Mammary epithelial cell (primary cell): ENCODE measurements around the gene FASN.

Experiments used
- EZH2 ChIP-seq: IDR thresholded peaks from 2 replicates; pipeline ENCODE4 v1.6.1; 2012; ENCODE audit warnings: low read length, inconsistent platforms, borderline replicate concordance
- TF ChIP-seq, protein P1 (sequence below), 2 donors: IDR thresholded peaks in 1 of 2; conservative IDR thresholded peaks in 1 of 2; 2 replicates each; pipeline ENCODE4 v1.5.1; 2011 to 2012; ENCODE audit warnings: inconsistent platforms in 2 of 2, low read length in 2 of 2, mild to moderate bottlenecking in 2 of 2, control low read depth in 1 of 2, low read depth in 1 of 2; ENCODE audit not compliant: insufficient read depth in 1 of 2; ENCODE audit errors: extremely low read depth in 1 of 2

DNA sequence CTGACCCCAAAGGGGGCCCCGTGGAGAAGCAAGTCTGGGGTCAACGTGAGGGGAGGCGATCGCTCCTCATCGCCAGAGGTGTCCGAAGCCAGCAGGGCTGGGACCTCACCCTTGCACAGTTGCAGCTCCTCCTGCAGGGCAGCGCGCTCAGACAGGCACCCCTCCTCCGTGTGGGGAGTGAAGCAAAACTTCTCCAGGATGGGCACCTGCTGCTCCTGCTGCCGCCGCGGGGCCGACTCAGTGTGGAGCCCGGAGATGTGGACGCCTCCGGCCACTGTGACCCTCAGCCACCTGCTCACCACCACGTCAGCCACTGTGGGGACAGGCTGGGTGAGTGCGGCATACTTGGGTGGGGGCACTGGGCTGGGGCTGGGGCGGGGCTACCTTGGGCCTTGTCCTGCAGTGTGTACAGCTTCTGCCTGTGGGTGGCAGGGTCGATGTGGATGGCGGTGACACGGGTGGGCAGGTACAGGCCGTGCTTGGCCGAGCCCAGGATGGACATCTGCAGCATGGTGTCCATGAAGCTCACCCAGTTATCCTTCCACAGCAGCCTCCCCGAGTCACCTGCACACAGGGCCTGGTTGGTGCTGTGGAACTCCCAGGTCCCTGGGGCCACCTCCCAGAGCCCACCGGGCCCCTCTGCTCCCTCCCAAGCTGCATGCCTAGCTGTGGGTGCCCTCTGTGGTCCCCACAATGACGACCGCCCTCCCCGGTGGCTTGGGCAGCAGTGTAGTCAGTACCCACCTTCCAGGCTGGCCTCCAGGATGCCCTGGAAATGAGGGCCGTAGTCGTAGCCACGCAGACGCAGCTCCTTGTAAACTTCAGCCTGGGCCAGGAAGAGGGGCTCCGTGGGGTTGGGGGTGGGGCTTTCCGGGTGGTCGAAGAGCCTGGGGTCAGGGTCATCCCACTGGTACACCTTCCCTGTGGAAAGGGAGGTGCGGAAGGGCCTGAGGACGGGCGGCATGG is 10.8 kb downstream of the FASN start:
- TF ChIP-seq, protein P1, sequence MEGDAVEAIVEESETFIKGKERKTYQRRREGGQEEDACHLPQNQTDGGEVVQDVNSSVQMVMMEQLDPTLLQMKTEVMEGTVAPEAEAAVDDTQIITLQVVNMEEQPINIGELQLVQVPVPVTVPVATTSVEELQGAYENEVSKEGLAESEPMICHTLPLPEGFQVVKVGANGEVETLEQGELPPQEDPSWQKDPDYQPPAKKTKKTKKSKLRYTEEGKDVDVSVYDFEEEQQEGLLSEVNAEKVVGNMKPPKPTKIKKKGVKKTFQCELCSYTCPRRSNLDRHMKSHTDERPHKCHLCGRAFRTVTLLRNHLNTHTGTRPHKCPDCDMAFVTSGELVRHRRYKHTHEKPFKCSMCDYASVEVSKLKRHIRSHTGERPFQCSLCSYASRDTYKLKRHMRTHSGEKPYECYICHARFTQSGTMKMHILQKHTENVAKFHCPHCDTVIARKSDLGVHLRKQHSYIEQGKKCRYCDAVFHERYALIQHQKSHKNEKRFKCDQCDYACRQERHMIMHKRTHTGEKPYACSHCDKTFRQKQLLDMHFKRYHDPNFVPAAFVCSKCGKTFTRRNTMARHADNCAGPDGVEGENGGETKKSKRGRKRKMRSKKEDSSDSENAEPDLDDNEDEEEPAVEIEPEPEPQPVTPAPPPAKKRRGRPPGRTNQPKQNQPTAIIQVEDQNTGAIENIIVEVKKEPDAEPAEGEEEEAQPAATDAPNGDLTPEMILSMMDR (conservative IDR thresholded peaks at IDR 0.05 in 1 of 2, IDR thresholded peaks at IDR 0.05 in 1 of 2; ENCODE audit: extremely low read depth in 1 of 2, insufficient read depth in 1 of 2, low read depth in 1 of 2, low read length in 2 of 2) = no peak
- no peak for TF ChIP-seq EZH2
